SK-N-SH (cell line): ENCODE data around the gene EXOC2. TPM values are rescaled to one million over a fixed set of nuclear protein-coding genes. Genes with fewer than 3 reads are reported as not detected.

Experiments used
- CTCF ChIA-PET: fragments of 300-600, 350-600 bp; formaldehyde crosslinking; extraction: SDS; loops from one replicate; lab custom pipeline; 2021; lab: Yijun Ruan, JAX
- POLR2A ChIA-PET: fragments of 350-600 bp; sonication (Branson Sonifier 250); formaldehyde crosslinking; extraction: SDS; loops from one replicate; lab custom pipeline; 2020; ENCODE audit warnings: antibody characterized with exemption, inconsistent platforms; lab: Yijun Ruan, JAX
- DNase-seq: peaks from one replicate; pipeline ENCODE4 v3.0.0; 2012
- H2AFZ ChIP-seq: fragments of 200-600 bp; sonication (generic); 2 replicates; pipeline ENCODE4 v1.8.1; 2016; ENCODE audit warnings: antibody characterized with exemption, mild to moderate bottlenecking, low read depth
- H3F3A ChIP-seq: fragments of 200-600 bp; sonication (generic); replicated peaks from 2 replicates; pipeline ENCODE3; 2016; ENCODE audit warnings: antibody characterized with exemption, mild to moderate bottlenecking; ENCODE audit not compliant: insufficient read depth
- H3K27ac ChIP-seq, 2 experiments: fragments of 200-500 bp in 1 of 2; fragments of 200-600 bp in 1 of 2; sonication (Bioruptor generic) in 1 of 2; sonication (generic), shearing (Covaris generic) in 1 of 2; 2 replicates each; pipeline versions ENCODE4 v1.5.1 to v1.6.1; 2014 to 2016; ENCODE audit warnings: low read depth in 2 of 2, inconsistent platforms in 1 of 2, low read length in 1 of 2, mild to moderate bottlenecking in 1 of 2, mixed read lengths in 1 of 2
- H3K27me3 ChIP-seq: fragments of 200-600 bp; sonication (generic), shearing (Covaris generic); 2 replicates; pipeline ENCODE4 v1.6.1; 2016; ENCODE audit warnings: mixed run types; ENCODE audit not compliant: insufficient read depth
- H3K36me3 ChIP-seq, 2 experiments: fragments of 200-500 bp in 1 of 2; fragments of 200-600 bp in 1 of 2; sonication (Bioruptor generic) in 1 of 2; sonication (generic) in 1 of 2; replicated peaks in 1 of 2; 2 replicates each; pipeline versions ENCODE3 to v1.5.1; 2014 to 2016; ENCODE audit warnings: low read length in 1 of 2, mild to moderate bottlenecking in 1 of 2; ENCODE audit not compliant: insufficient read depth in 2 of 2, control insufficient read depth in 1 of 2
- H3K4me1 ChIP-seq, 2 experiments: fragments of 200-500 bp in 1 of 2; fragments of 200-600 bp in 1 of 2; sonication (Bioruptor generic) in 1 of 2; sonication (generic), shearing (Covaris generic) in 1 of 2; 2 replicates each; pipeline versions ENCODE4 v1.5.1 to v1.6.1; 2014 to 2016; ENCODE audit warnings: low read depth in 1 of 2, low read length in 1 of 2, mixed run types in 1 of 2; ENCODE audit not compliant: insufficient read depth in 2 of 2, control insufficient read depth in 1 of 2
- H3K4me2 ChIP-seq: fragments of 200-600 bp; sonication (generic), shearing (Covaris generic); 2 replicates; pipeline ENCODE4 v1.6.1; 2017; ENCODE audit warnings: mixed run types
- H3K4me3 ChIP-seq, 2 experiments: fragments of 200-500 bp in 1 of 2; fragments of 200-600 bp in 1 of 2; sonication (Bioruptor generic) in 1 of 2; sonication (generic), shearing (Covaris generic) in 1 of 2; 2 replicates each; pipeline versions ENCODE4 v1.5.1 to v1.8.1; 2014 to 2016; ENCODE audit warnings: low read depth in 2 of 2, inconsistent platforms in 1 of 2, low read length in 1 of 2, mild to moderate bottlenecking in 1 of 2, mixed read lengths in 1 of 2, moderate library complexity in 1 of 2
- H3K79me2 ChIP-seq: fragments of 200-600 bp; sonication (generic); 2 replicates; pipeline ENCODE4 v1.8.1; 2017; ENCODE audit warnings: mild to moderate bottlenecking; ENCODE audit not compliant: insufficient read depth
- H3K9ac ChIP-seq: fragments of 200-600 bp; sonication (generic); 2 replicates; pipeline ENCODE4 v1.6.1; 2017; ENCODE audit warnings: mixed run types
- H3K9me2 ChIP-seq: fragments of 200-600 bp; sonication (generic); 2 replicates; pipeline ENCODE4 v1.6.1; 2017; ENCODE audit warnings: mixed run types
- H3K9me3 ChIP-seq: fragments of 200-600 bp; sonication (generic); 2 replicates; pipeline ENCODE4 v1.6.1; 2017; ENCODE audit warnings: mixed run types, mild to moderate bottlenecking, moderate library complexity
- H4K20me1 ChIP-seq: fragments of 200-600 bp; sonication (generic); 2 replicates; pipeline ENCODE4 v1.6.1; 2017; ENCODE audit warnings: mild to moderate bottlenecking, mixed run types; ENCODE audit not compliant: insufficient read depth
- CHD2 ChIP-seq: fragments of 150-350 bp; IDR thresholded peaks from 2 replicates; pipeline ENCODE4 v1.6.1; 2018; ENCODE audit warnings: low read length; ENCODE audit not compliant: partially characterized antibody
- ELF1 ChIP-seq: IDR thresholded peaks from 2 replicates; pipeline ENCODE4 v1.4.0; 2012
- EP300 ChIP-seq, 2 experiments: IDR thresholded peaks; 2 replicates each; pipeline versions ENCODE4 v1.4.0 to v1.6.1; 2012; ENCODE audit warnings: borderline replicate concordance in 1 of 2, low read depth in 1 of 2, low read length in 1 of 2
- EZH2phosphoT487 ChIP-seq: fragments of 200-600 bp; sonication (generic); IDR thresholded peaks from 2 replicates; pipeline ENCODE4 v1.6.1; 2017; ENCODE audit warnings: low read depth, mixed run types, mild to moderate bottlenecking, antibody characterized with exemption, moderate library complexity, borderline replicate concordance
- FOXM1 ChIP-seq: IDR thresholded peaks from 2 replicates; pipeline ENCODE4 v1.4.0; 2012; ENCODE audit warnings: low read depth, mild to moderate bottlenecking
- GABPA ChIP-seq: IDR thresholded peaks from 2 replicates; pipeline ENCODE4 v1.4.0; 2012; ENCODE audit warnings: low read depth, mild to moderate bottlenecking
- GATA2 ChIP-seq: sonication (generic); formaldehyde crosslinking; IDR thresholded peaks from 2 replicates; pipeline ENCODE4 v1.5.0; 2020; ENCODE audit warnings: mild to moderate bottlenecking, missing genetic modification reagents
- JUND ChIP-seq: IDR thresholded peaks from 2 replicates; pipeline ENCODE4 v1.4.0; 2012
- MEF2A ChIP-seq: IDR thresholded peaks from 2 replicates; pipeline ENCODE4 v1.4.0; 2012; ENCODE audit warnings: low read depth, borderline replicate concordance
- NFIC ChIP-seq: IDR thresholded peaks from 2 replicates; pipeline ENCODE4 v1.4.0; 2012; ENCODE audit warnings: borderline replicate concordance
- RAD21 ChIP-seq: IDR thresholded peaks from 2 replicates; pipeline ENCODE4 v1.6.1; 2012; ENCODE audit warnings: mild to moderate bottlenecking, low read length
- RXRA ChIP-seq: IDR thresholded peaks from 2 replicates; pipeline ENCODE4 v1.4.0; 2012; ENCODE audit warnings: low read depth, mild to moderate bottlenecking, borderline replicate concordance
- SMC3 ChIP-seq: IDR thresholded peaks from 2 replicates; pipeline ENCODE4 v1.6.1; 2012; ENCODE audit warnings: low read depth, low read length, improper control_type of control experiment
- TAF1 ChIP-seq: IDR thresholded peaks from 2 replicates; pipeline ENCODE4 v1.6.1; 2012; ENCODE audit warnings: low read depth, mild to moderate bottlenecking, low read length, moderate library complexity, borderline replicate concordance
- TCF12 ChIP-seq: IDR thresholded peaks from 2 replicates; pipeline ENCODE4 v1.4.0; 2012
- TEAD4 ChIP-seq: IDR thresholded peaks from 2 replicates; pipeline ENCODE4 v1.4.0; 2012; ENCODE audit warnings: mild to moderate bottlenecking, borderline replicate concordance; ENCODE audit not compliant: insufficient read depth
- YY1 ChIP-seq: IDR thresholded peaks from 2 replicates; pipeline ENCODE4 v1.4.0; 2012; ENCODE audit warnings: low read depth, mild to moderate bottlenecking
- WGBS: methylation state at CpG from one replicate; pipeline ENCODE4 v1.1.6; 2017; ENCODE audit warnings: low lambda C conversion rate; 5-methylcytosine and 5-hydroxymethylcytosine counted together
- polyA plus RNA-seq, 3 experiments: library from polyadenylated mRNA; depleted of rRNA; stranded (reverse); fragments of >200 nt; gene quantifications; 2 replicates each; pipeline ENCODE4 v1.2.3, GENCODE V29; 2012
- TF ChIP-seq, protein P1 (sequence below): fragments of 150-350 bp; IDR thresholded peaks from 2 replicates; pipeline ENCODE4 v1.6.1; 2017; ENCODE audit warnings: antibody characterized with exemption, low read length, low read depth, borderline replicate concordance
- TF ChIP-seq, protein P2 (sequence below): IDR thresholded peaks from 2 replicates; pipeline ENCODE4 v1.4.0; 2012; ENCODE audit warnings: low read depth
- TF ChIP-seq, protein P3 (sequence below): IDR thresholded peaks from 2 replicates; pipeline ENCODE4; 2012

EXOC2 gene
- polyA plus RNA-seq, 1 of the 3 experiments (the other 2 are of a cell fraction), result 10.6 TPM

DNA sequence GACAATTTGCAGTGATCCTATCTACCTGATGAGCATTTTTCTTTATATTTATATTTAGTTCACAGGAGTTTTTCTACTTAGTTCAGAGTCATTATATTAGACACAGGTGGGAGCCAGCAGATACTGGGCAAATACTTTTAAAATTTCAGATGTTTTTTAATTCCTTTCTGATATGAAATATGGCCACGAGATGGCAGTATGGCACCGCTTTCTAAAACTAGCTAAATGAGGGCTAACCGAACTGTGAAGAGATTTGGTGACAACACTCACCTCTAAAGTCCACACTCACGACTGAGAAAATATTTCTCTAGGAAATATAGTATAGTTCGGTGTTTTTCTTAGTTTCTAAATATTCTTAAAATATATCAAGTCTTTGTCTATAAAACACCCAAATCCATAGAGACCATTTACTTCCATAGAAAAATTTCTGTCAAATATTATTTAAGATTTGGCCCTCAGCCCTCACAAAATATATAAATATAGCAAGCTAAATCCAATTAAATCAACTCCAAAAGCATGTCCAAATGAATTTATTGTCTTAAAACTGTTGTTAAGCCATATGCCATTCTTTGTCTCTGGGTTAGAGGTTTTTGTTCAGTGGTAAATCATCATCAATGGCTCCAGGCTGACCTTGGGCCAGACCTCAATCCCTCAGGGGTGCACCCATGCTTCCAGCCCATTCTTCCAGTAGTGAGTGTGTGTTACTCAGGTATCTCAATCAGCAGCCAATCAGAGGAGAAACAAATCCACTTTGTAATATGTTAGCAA lies 99.6 kb downstream of the EXOC2 start (continued):
- TF ChIP-seq GATA2 (CRISPR knock-in tag), result no peak
- TF ChIP-seq JUND, result no peak

DNA sequence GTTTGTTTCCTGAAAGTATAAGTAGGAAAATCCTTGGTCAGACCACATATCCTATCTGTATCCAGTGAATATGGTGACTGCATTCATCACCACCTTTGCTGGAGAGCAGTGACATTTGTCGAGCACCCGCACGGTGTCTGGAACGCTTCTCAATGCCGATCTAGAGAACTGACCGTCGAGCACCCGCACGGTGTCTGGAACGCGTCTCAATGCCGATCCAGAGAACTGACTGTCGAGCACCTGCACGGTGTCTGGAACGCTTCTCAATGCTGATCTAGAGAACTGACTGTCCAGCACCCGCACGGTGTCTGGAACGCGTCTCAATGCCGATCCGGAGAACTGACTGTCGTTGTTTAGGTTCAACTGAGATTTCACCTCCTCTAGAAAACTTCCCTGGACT lies 103.8 kb downstream of the EXOC2 start:
- WGBS, result 94% methylated on average over 13 of the region's 22 CpGs
- CTCF ChIA-PET, result interaction anchor here (1.3 kb wide), 1 partner anchor 10 kb away, joined by 3 read pairs; no protein-coding TSS in a partner anchor

More for the DNA sequence above, 103.8 kb downstream of the EXOC2 start:
- no peaks in the 10 kb centered on the region for H3K79me2 ChIP-seq
- no peaks in the 10 kb centered on the region for H3K9me2 ChIP-seq
- no peaks in the 10 kb centered on the region for H3K27me3 ChIP-seq
- no peak for DNase-seq
- no peaks in the 10 kb centered on the region for H3K4me1 ChIP-seq
- H3K4me3 ChIP-seq, result no peak overlapping the region
- POLR2A ChIA-PET, result no interaction called here
- no peak for TF ChIP-seq RAD21
- TF ChIP-seq FOXM1, result no peak
- no peak for TF ChIP-seq YY1
- TF ChIP-seq RXRA, result no peak
- TF ChIP-seq ELF1, result no peak
- no peak for TF ChIP-seq TAF1
- TF ChIP-seq TEAD4, result no peak
- TF ChIP-seq, protein P1, sequence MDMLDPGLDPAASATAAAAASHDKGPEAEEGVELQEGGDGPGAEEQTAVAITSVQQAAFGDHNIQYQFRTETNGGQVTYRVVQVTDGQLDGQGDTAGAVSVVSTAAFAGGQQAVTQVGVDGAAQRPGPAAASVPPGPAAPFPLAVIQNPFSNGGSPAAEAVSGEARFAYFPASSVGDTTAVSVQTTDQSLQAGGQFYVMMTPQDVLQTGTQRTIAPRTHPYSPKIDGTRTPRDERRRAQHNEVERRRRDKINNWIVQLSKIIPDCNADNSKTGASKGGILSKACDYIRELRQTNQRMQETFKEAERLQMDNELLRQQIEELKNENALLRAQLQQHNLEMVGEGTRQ, result no peak
- TF ChIP-seq JUND, result no peak
- no peak for TF ChIP-seq SMC3
- no peak for TF ChIP-seq NFIC
- TF ChIP-seq CHD2, result no peak
- TF ChIP-seq TCF12, result no peak
- no peak for TF ChIP-seq GABPA
- TF ChIP-seq, protein P2, sequence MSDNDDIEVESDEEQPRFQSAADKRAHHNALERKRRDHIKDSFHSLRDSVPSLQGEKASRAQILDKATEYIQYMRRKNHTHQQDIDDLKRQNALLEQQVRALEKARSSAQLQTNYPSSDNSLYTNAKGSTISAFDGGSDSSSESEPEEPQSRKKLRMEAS, result no peak
- TF ChIP-seq, protein P3, sequence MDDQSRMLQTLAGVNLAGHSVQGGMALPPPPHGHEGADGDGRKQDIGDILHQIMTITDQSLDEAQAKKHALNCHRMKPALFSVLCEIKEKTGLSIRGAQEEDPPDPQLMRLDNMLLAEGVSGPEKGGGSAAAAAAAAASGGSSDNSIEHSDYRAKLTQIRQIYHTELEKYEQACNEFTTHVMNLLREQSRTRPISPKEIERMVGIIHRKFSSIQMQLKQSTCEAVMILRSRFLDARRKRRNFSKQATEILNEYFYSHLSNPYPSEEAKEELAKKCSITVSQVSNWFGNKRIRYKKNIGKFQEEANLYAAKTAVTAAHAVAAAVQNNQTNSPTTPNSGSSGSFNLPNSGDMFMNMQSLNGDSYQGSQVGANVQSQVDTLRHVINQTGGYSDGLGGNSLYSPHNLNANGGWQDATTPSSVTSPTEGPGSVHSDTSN, result no peak
- no peak for TF ChIP-seq EZH2phosphoT487
- no peak for TF ChIP-seq MEF2A
- no peak for TF ChIP-seq EP300 (IDR thresholded peaks at IDR 0.05; ENCODE audit: borderline replicate concordance in 1 of 2, low read depth in 1 of 2, low read length in 1 of 2)
- no peak for TF ChIP-seq GATA2 (CRISPR knock-in tag)
- no peak overlapping the region for H3K4me2 ChIP-seq
- H3F3A ChIP-seq, result no peaks in the 10 kb centered on the region
- peaks cover 7 to 22% of the 10 kb centered on the region in 2 experiments for H3K36me3 ChIP-seq
- H4K20me1 ChIP-seq, result no peaks in the 10 kb centered on the region
- no peak overlapping the region for H2AFZ ChIP-seq
- no peak overlapping the region for H3K9ac ChIP-seq
- no peaks in the 10 kb centered on the region for H3K9me3 ChIP-seq
- H3K27ac ChIP-seq, result no peak overlapping the region
